GM19351 (cell line): ENCODE results near the gene KRT24.
"Not testable (repeated sequence)": the region's sequence is repeated elsewhere in the genome, so short reads cannot be mapped to it uniquely, and the experiment has no call there.

Experiments used
- ATAC-seq: cut with Tn5 transposase; IDR thresholded peaks from one replicate; pipeline ENCODE4 v1.9.1; 2021; ENCODE audit warnings: mild to moderate bottlenecking, moderate library complexity; ENCODE audit not compliant: unreplicated experiment

The KRT24 gene

DNA sequence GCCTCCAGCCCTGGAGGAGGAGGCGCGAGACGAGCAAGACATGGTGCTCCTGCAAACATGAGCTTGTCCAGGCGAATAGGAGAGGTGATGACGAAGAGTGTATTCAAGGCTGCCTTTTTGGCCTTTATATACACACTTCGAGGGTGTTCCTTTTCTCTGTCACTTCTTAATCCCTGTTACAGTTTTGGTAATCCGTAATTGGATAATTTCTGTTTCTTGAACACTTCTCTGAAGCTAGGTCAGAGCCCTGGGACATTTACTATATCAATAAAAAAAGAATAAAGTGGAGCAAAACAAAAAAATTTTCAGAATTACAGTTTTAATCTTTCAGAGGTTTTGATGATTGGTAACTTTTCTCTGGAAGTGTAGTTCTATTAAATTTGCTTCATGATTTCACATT lies at the start of gene KRT24:
TSS of gene KRT24 (minus strand) at position 101 of the 400 bp plus-strand sequence. CDS start at position 42, 59 bp downstream.
- no peak for ATAC-seq

- ATAC-seq: no peak
Observed at GRCh38 chr17:40751065-40751464, 47.5 kb upstream of the KRT24 start.

- no peak for ATAC-seq
Observed at GRCh38 chr17:40750391-40750790, 46.8 kb upstream of the KRT24 start.

GRCh38 chr17:40748666-40749065 lies 45.1 kb upstream of the KRT24 start:
- ATAC-seq: not testable (repeated sequence)

GRCh38 chr17:40738553-40738952 lies 35.0 kb upstream of the KRT24 start:
- no peak for ATAC-seq

DNA sequence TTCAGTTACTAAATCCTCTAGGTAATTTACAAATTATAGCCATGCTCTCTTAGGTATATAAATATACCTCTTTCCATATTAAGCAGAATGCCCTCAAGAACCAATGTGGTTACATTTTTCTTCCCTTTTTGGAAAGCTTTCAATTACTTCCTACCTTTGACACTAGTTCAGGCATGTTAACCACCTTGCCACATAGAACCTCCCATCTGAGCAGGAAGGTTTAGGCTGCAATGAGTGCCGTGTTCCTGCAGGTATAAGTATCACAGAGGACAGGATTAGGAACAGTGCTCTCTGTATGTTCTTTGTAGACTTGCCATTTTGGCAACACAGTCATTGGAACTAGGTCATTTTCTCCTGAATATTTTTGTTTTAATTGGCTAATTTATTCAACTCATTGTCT lies 31.5 kb upstream of the KRT24 start:
- ATAC-seq: no peak

DNA sequence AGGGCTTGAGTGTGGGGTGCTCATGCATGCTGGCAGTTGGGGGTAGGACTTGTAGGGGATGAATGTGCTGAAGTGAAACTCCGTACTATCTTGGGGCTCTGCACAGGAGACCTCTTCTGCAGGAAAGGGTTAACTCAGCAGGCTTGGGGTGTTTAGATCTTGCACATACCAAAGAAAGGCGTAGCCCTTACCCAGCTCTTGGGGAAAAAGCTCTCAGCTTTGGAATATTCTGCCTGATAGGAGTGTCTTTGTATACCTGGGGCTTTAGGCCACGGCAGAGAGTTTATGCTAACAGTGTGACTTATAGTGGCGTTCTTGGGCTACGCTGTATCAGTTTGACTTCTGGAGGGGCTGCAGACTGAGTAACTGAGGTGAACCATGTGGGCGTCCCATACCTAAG lies 30.5 kb upstream of the KRT24 start:
- no peak for ATAC-seq

- ATAC-seq: no peak
Observed at GRCh38 chr17:40730970-40731369, 27.4 kb upstream of the KRT24 start.

GRCh38 chr17:40727447-40728231 lies 24.1 kb upstream of the KRT24 start:
- peak; percentile 51 for ATAC-seq

DNA sequence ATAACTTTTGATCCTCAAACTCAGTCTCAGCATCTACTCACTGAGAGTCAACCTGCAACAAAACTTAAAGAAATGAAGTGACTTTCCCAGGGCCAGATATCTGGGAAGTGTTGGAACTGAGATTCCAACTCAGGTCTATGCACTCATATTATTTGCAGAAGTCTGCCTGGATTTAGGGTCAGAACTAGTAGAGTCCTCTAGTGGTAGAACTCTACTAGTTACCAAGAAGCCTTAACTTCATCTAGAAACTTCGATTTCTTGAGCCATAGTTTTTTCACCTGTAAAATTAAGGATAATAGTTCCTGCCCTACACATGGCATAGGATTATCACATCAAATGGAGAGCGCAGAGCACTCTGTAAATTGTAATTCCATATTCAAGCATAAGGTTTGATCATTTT lies 23.4 kb upstream of the KRT24 start:
- ATAC-seq: no peak

GRCh38 chr17:40724656-40725055 lies 21.1 kb upstream of the KRT24 start:
- no peak for ATAC-seq

- no peak for ATAC-seq
Observed at GRCh38 chr17:40722241-40722640, 18.7 kb upstream of the KRT24 start.

DNA sequence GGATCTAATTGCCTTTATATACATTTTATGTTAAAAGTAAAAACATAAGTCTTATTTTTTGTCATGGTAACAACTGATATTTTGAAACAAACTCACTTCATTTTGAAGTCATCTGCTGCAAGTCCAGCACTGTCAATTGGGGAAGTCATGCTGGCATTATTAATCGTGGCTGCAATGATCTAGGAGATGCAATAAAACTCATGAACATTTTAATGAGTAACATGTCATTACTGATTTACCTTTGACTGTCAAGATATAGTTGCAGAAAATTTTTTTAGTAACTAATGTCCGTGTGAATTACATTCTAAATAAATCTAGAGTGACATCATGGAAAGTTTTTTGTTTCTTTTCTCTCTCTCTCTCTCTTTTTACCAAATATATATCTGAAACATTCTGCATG lies 17.3 kb upstream of the KRT24 start:
- no peak for ATAC-seq

- ATAC-seq: no peak
Observed at GRCh38 chr17:40718930-40719329, 15.4 kb upstream of the KRT24 start.

GRCh38 chr17:40717776-40718175 lies 14.2 kb upstream of the KRT24 start:
- ATAC-seq: no peak

DNA sequence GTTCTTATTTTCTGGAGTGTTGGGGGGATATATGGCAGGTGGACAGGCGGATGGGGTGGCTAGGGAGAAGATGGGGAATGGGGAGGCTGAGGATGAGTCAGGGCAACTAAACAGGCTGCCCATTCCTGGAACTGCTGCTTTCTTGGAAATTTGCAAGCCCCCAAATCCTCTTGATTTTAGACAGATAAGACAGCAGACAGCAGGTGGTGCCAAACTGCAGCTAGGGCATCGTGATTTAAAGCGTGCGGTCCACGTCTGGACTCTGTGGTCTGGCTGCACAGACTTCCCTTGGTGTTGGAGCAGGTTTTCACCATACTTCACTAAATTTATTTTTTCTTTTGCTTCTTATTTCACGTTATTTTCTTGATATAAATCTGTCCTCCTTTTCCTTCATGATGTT lies 10.9 kb upstream of the KRT24 start:
- no peak for ATAC-seq

DNA sequence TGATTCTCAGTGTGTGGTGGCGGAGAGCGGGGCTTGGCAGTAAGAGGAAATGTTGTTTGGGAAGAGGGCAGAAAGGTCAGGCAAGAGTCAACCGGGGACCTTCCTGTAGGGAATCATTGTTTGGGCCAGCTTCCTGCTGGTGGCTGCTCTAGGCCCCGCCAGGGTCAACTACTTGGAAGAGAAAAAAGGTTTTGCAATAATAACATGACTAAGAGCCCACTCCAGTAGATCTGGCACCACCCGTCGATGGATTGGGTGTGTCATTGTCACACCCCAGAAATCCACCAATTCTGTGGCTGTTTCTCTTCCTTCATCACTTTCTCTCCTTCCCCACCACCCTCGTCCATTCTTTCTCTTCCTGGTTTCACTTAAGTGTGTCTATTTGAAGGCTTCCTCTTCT lies 4.2 kb upstream of the KRT24 start:
- ATAC-seq: no peak

GRCh38 chr17:40705584-40705983 lies 2.0 kb upstream of the KRT24 start:
- no peak for ATAC-seq

DNA sequence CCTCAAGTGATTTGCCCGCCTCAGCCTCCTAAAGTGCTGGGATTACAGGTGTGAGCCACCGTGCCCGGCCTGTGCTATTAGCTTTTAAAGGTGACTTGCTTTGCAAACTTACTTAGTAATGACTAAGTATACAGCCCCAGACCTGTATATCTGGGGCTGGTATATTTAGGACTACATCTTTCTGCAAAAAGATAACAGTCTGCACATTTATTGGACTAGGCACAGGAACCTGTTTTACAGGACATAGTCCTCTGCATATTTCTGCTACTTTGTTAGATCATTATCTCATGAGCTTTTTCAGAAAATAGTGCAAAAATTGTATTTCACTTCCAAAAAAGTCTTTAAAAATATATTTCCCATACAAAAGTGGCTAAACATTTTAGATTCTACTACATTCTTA lies 1.3 kb downstream of the KRT24 start:
- ATAC-seq: no peak

DNA sequence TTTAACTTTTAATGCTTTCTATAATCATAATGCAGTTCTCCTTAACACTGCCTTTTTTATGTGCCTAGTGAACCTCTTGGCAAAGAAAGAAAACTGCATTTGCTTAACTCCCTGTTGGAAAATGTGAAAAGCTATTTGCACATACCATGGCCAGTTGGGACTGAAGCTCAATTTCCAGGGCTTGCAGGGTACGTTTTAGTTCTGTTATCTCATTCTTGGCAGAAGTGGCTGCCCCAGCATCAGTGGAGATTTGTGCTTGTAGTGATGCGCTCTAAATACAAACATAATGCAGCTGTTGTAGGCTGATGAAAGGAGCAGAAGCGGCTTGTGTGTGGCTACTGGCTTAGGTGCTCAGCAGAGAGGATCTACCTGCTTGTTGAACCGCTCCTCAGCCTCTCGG lies 3.7 kb downstream of the KRT24 start:
- no peak for ATAC-seq

DNA sequence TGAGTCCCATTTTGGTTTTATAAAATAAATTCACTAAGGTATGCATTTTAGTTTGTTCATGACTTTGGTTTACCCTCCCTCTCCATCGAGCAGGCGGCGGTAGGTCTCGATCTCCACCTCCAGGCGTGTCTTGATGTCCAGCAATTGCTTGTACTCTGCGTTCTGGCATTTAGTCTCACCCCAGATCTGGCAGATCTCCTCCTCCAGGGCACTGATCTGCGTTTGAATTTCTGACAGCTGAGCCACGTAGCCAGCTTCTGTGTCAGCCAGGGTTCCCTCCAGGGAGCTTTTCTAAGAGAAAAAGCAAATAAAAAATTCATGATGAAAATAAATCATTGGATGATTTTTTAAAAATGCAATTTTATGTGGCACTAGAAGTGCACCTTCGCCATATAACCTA lies 4.2 kb downstream of the KRT24 start:
- ATAC-seq: no peak

DNA sequence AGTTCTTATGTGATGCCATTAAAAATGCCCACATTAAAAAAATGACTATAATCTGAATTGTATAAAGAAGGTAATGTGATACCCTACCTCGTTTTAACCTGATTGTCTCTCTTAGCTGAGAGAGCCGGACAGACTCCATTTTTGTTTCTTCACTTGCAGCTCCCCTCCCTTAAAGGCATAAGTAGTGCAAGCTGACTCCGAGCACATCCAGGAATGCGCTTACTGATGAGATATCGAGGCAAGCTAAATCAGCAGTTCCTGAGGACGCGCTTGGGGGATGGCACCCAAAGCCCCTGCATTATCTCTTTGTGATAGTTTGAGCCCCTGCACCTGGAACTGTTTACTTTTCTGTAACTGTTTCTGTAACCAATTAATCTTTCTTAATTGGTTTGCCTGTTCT lies 6.3 kb downstream of the KRT24 start:
- no peak for ATAC-seq

GRCh38 chr17:40696651-40697072 lies 6.9 kb downstream of the KRT24 start:
- no peak for ATAC-seq
